ENCODE results near the gene IL22RA1. TPM values are rescaled to one million over a fixed set of nuclear protein-coding genes. Genes with fewer than 3 reads are reported as not detected.

Gene IL22RA1
- total RNA-seq, 2 experiments from 2014 or later = not detected

- H3K9me3 Mint-ChIP-seq (ENCODE audit: insufficient read depth) = no peaks in the 10 kb centered on the region
- no peaks in the 10 kb centered on the region for H3K36me3 Mint-ChIP-seq (ENCODE audit: low read depth)
- DNase-seq = no peak
- POLR2A ChIA-PET = no interaction called here
- H3K27ac Mint-ChIP-seq = no peak overlapping the region
- no peaks in the 10 kb centered on the region for H3K27me3 Mint-ChIP-seq (ENCODE audit: low read depth)
- no peak for ATAC-seq
- no peak overlapping the region for H3K4me3 Mint-ChIP-seq
- H3K4me1 Mint-ChIP-seq (ENCODE audit: low read depth) = peaks cover 4% of the 10 kb centered on the region
- CTCF ChIA-PET = interaction anchor here (0.6 to 1.2 kb wide), 2 partner anchors 35 to 228 kb away, joined by 3 to 4 read pairs; no protein-coding TSS in a partner anchor
Measured at GRCh38 chr1:24164004-24164403, 21.1 kb upstream of the IL22RA1 start.

GRCh38 chr1:24162201-24162600, 19.3 kb upstream of the IL22RA1 start:
- Mint-ChIP-seq H3K4me1 (ENCODE audit: low read depth) (peaks cover 4% of the 10 kb centered on the region), H3K27me3 (ENCODE audit: low read depth) (no peaks in the 10 kb centered on the region), H3K9me3 (ENCODE audit: insufficient read depth) (no peaks in the 10 kb centered on the region), H3K4me3 (no peak overlapping the region), H3K36me3 (ENCODE audit: low read depth) (peaks cover 2% of the 10 kb centered on the region), H3K27ac (peak overlapping the region; percentile 3)
- ATAC-seq (no peak), DNase-seq (no peak)
- ChIA-PET POLR2A (no interaction called here), CTCF (interaction anchor here (1.3 to 1.7 kb wide), 2 partner anchors 12 to 37 kb away, joined by 3 to 9 read pairs; no protein-coding TSS in a partner anchor)

- Mint-ChIP-seq H3K9me3 (ENCODE audit: insufficient read depth) (no peaks in the 10 kb centered on the region), H3K27me3 (ENCODE audit: low read depth) (no peaks in the 10 kb centered on the region), H3K36me3 (ENCODE audit: low read depth) (peaks cover 2% of the 10 kb centered on the region), H3K4me1 (ENCODE audit: low read depth) (peaks cover 4% of the 10 kb centered on the region), H3K4me3 (no peak overlapping the region), H3K27ac (no peak overlapping the region)
- DNase-seq (no peak), ATAC-seq (no peak)
- POLR2A ChIA-PET = no interaction called here
- CTCF ChIA-PET = interaction anchor here (1.1 to 1.7 kb wide), 3 partner anchors 11 to 230 kb away, joined by 3 to 9 read pairs (median 3); no protein-coding TSS in a partner anchor
Measured at GRCh38 chr1:24161270-24161669, 18.3 kb upstream of the IL22RA1 start.

GRCh38 chr1:24159366-24159765, 16.4 kb upstream of the IL22RA1 start:
- ChIA-PET POLR2A (no interaction called here), CTCF (interaction anchor here (1.1 to 1.2 kb wide), 2 partner anchors 9 to 232 kb away, joined by 3 to 5 read pairs; no protein-coding TSS in a partner anchor)
- no peak overlapping the region for H3K27ac Mint-ChIP-seq
- ATAC-seq = no peak
- no peaks in the 10 kb centered on the region for H3K9me3 Mint-ChIP-seq (ENCODE audit: insufficient read depth)
- DNase-seq = no peak
- no peaks in the 10 kb centered on the region for H3K27me3 Mint-ChIP-seq (ENCODE audit: low read depth)
- no peak overlapping the region for H3K4me3 Mint-ChIP-seq
- peaks cover 2% of the 10 kb centered on the region for H3K36me3 Mint-ChIP-seq (ENCODE audit: low read depth)
- peaks cover 4% of the 10 kb centered on the region for H3K4me1 Mint-ChIP-seq (ENCODE audit: low read depth)

GRCh38 chr1:24157918-24158481, 15.1 kb upstream of the IL22RA1 start:
- no peaks in the 10 kb centered on the region for H3K9me3 Mint-ChIP-seq (ENCODE audit: insufficient read depth)
- peaks cover 4% of the 10 kb centered on the region for H3K4me1 Mint-ChIP-seq (ENCODE audit: low read depth)
- no peak for ATAC-seq
- H3K27ac Mint-ChIP-seq = no peak overlapping the region
- ChIA-PET CTCF (interaction anchor here (0.7 to 1.2 kb wide), 2 partner anchors 41 to 233 kb away, joined by 3 to 4 read pairs; no protein-coding TSS in a partner anchor), POLR2A (no interaction called here)
- H3K36me3 Mint-ChIP-seq (ENCODE audit: low read depth) = peaks cover 2% of the 10 kb centered on the region
- H3K27me3 Mint-ChIP-seq (ENCODE audit: low read depth) = peaks cover 4% of the 10 kb centered on the region
- no peak overlapping the region for H3K4me3 Mint-ChIP-seq
- no peak for DNase-seq

GRCh38 chr1:24156542-24157260, 13.8 kb upstream of the IL22RA1 start:
- no peak overlapping the region for H3K4me3 Mint-ChIP-seq
- H3K27ac Mint-ChIP-seq = no peak overlapping the region
- peaks cover 13% of the 10 kb centered on the region for H3K27me3 Mint-ChIP-seq (ENCODE audit: low read depth)
- POLR2A ChIA-PET = no interaction called here
- no peaks in the 10 kb centered on the region for H3K9me3 Mint-ChIP-seq (ENCODE audit: insufficient read depth)
- DNase-seq (no peak), ATAC-seq (no peak)
- H3K4me1 Mint-ChIP-seq (ENCODE audit: low read depth) = no peaks in the 10 kb centered on the region
- CTCF ChIA-PET = interaction anchor here (1.0 to 1.7 kb wide), 3 partner anchors 23 to 235 kb away, joined by 3 to 4 read pairs (median 3); no protein-coding TSS in a partner anchor
- peaks cover 2% of the 10 kb centered on the region for H3K36me3 Mint-ChIP-seq (ENCODE audit: low read depth)

GRCh38 chr1:24155011-24155782, 12.3 kb upstream of the IL22RA1 start:
- Mint-ChIP-seq H3K9me3 (ENCODE audit: insufficient read depth) (no peaks in the 10 kb centered on the region), H3K4me3 (no peak overlapping the region), H3K4me1 (ENCODE audit: low read depth) (peaks cover 14% of the 10 kb centered on the region), H3K36me3 (ENCODE audit: low read depth) (peaks cover 2% of the 10 kb centered on the region), H3K27me3 (ENCODE audit: low read depth) (peaks cover 25% of the 10 kb centered on the region), H3K27ac (no peak overlapping the region)
- ChIA-PET CTCF (interaction anchor here (0.9 to 2.7 kb wide), 9 partner anchors 17 to 432 kb away, joined by 3 to 25 read pairs (median 4); no protein-coding TSS in a partner anchor), POLR2A (no interaction called here)
- DNase-seq (peak; percentile 28), ATAC-seq (no peak)

GRCh38 chr1:24154215-24154614, 11.3 kb upstream of the IL22RA1 start:
- H3K4me3 Mint-ChIP-seq = no peak overlapping the region
- peaks cover 25% of the 10 kb centered on the region for H3K27me3 Mint-ChIP-seq (ENCODE audit: low read depth)
- no peaks in the 10 kb centered on the region for H3K9me3 Mint-ChIP-seq (ENCODE audit: insufficient read depth)
- DNase-seq = no peak
- peaks cover 2% of the 10 kb centered on the region for H3K36me3 Mint-ChIP-seq (ENCODE audit: low read depth)
- H3K4me1 Mint-ChIP-seq (ENCODE audit: low read depth) = peaks cover 15% of the 10 kb centered on the region
- ChIA-PET POLR2A (no interaction called here), CTCF (interaction anchor here (1.1 to 2.7 kb wide), 5 partner anchors 18 to 433 kb away, joined by 3 to 25 read pairs (median 4); no protein-coding TSS in a partner anchor)
- ATAC-seq = no peak
- H3K27ac Mint-ChIP-seq = no peak overlapping the region

GRCh38 chr1:24152631-24153494, 9.9 kb upstream of the IL22RA1 start:
- CTCF ChIA-PET = interaction anchor here (0.6 to 4.4 kb wide), 6 partner anchors 37 to 262 kb away, joined by 3 to 101 read pairs (median 4); partner anchors contain the start of gene NIPAL3
- H3K4me3 Mint-ChIP-seq = no peak overlapping the region
- H3K36me3 Mint-ChIP-seq (ENCODE audit: low read depth) = peaks cover 2% of the 10 kb centered on the region
- peaks cover 25% of the 10 kb centered on the region for H3K27me3 Mint-ChIP-seq (ENCODE audit: low read depth)
- POLR2A ChIA-PET = interaction anchor here (0.8 kb wide), 1 partner anchor 50 kb away, joined by 3 read pairs; no protein-coding TSS in a partner anchor
- H3K27ac Mint-ChIP-seq = no peak overlapping the region
- no peak for DNase-seq
- peaks cover 15% of the 10 kb centered on the region for H3K4me1 Mint-ChIP-seq (ENCODE audit: low read depth)
- no peak for ATAC-seq
- H3K9me3 Mint-ChIP-seq (ENCODE audit: insufficient read depth) = no peaks in the 10 kb centered on the region

- CTCF ChIA-PET = interaction anchor here (0.6 to 4.4 kb wide), 14 partner anchors 11 to 412 kb away, joined by 3 to 101 read pairs (median 7); no protein-coding TSS in a partner anchor
- DNase-seq = no peak
- H3K4me1 Mint-ChIP-seq (ENCODE audit: low read depth) = peaks cover 15% of the 10 kb centered on the region
- H3K9me3 Mint-ChIP-seq (ENCODE audit: insufficient read depth) = no peaks in the 10 kb centered on the region
- H3K27ac Mint-ChIP-seq = no peak overlapping the region
- no peaks in the 10 kb centered on the region for H3K36me3 Mint-ChIP-seq (ENCODE audit: low read depth)
- POLR2A ChIA-PET = no interaction called here
- H3K4me3 Mint-ChIP-seq = peak overlapping the region; percentile 44
- ATAC-seq = no peak
- H3K27me3 Mint-ChIP-seq (ENCODE audit: low read depth) = peaks cover 33% of the 10 kb centered on the region
Measured at GRCh38 chr1:24151175-24151533, 8.2 kb upstream of the IL22RA1 start.
